Kidney capillary endothelial cell (primary cell): ENCODE measurements around the gene GJA1.
"Not testable (repeated sequence)": the region's sequence is repeated elsewhere in the genome, so short reads cannot be mapped to it uniquely, and the experiment has no call there.

ENCODE experiments used
- DNase-seq: peaks from one replicate; pipeline ENCODE4 v3.0.0-alpha.2; 2018; ENCODE audit warnings: low spot score

The GJA1 gene

DNA sequence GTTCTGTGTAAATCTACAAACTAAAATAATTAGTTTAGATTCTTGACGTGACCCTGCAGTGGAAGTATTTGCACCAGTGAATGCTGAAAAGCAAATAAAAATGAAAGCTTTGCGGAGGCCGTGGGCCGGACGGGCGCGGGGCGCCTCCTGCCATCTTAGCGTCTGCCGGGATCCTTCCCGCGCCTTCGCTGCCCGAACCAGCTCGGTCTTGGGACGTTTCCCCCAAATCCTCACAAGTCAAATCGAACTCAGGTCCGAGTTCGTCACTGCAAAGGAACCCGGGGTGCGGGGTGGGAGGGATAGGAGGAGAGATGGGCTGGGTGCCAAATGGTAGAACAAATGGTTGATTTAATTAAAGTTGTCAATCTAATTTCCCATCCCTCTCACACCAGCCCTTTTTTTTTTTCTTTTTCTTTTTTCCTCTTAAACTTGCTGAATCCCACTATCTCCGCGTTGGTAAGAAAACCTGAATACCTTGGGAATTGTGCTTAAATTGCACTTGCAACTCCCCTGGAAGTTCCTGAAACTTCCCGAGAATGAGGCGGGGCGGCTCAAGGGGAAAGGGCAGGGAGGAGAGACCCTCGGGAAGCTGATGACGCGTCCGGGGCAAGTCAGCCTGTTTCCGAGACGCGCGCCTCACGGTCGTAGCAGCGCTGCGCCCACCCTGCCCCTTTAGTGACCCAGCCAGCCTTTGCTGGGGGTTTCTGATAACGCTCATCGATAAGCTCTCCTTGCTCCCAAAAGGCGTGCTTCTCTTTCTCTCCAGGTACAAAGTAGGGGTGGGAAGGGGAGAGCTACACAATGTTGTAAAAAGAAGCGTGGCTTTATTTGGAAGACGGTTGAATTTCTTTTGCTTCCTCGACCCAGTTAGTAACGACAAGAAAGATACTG lies 1.8 kb downstream of the GJA1 start:
- peak; percentile 40 for DNase-seq

DNA sequence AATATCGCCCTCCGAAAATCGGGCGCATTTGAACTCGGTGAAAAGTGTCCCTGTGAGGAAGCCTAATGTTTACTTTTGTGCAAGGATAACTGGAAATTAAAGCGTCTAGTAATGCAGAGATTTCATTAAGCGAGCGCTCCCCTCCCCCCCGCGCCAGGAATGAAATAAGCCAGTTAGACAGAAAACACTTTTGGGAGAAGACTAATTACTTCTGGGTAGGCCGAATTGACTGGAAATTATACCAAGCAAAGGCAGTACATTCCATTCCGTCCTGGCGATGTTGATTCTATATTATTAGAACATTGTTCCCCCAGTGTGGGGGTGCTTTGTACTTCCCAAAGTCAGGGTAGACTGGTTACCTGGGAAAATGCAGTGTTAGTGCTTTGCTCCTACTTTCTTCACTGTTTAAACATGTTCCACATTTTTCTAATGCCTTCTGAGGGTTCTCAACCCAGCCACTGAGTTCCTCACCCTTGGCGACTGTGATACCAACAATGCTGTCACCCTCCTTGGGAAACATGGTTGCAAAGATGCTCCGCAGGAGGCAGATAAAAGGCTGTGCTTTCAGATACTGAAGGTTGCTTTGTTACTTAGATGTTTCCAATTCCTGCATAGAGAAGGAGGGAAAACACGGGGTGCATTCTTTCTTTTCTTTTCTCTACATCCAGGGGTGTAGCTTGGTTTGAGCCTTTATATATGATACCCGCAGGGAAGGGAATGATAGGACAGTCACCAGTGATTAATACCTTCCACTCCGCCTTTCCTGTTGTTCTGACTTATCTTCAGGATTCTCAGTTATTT lies 2.6 kb downstream of the GJA1 start:
- DNase-seq, result peak; percentile 44

DNA sequence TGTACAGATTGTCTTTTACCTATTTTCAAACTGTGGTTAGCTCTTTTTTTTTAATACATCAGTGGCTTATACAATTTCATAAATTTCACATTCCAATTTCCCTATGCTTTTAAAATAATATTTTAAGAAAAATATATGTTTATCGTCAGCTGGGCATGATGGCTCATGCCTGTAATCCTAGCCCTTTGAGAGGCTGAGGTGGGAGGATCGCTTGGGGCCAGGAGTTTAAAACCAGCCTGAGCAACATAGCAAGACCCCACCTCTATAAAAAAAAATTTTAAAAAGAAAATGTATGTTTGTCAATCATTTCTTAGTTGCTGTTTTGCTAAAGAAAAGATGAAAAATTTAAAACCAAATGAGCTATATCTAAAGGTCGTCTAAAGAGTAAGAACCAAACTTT lies 3.4 kb downstream of the GJA1 start:
- DNase-seq, result no peak

- DNase-seq, result no peak
Measured at GRCh38 chr6:121439475-121439874, 4.0 kb downstream of the GJA1 start.

- no peak for DNase-seq
Measured at GRCh38 chr6:121439926-121440325, 4.5 kb downstream of the GJA1 start.

DNA sequence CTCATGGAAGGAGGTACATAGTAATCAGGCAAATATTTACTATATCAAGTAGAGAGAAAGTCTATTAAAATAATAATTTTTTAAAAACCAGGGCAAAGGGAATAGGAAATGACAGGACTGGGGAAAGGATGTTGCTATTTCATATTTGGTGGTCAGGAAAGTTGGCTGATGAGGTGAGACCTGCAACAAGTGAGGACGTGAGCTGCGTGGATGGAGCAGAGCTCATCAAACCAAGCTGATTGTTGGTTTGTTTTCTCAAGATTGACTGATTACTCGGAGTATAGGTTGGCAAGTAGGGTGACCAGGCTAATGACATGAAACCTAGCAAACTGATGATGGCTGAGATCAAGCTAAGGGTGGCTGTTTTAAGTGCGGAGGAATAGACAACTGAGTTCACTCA lies 6.0 kb downstream of the GJA1 start:
- DNase-seq, result no peak

DNA sequence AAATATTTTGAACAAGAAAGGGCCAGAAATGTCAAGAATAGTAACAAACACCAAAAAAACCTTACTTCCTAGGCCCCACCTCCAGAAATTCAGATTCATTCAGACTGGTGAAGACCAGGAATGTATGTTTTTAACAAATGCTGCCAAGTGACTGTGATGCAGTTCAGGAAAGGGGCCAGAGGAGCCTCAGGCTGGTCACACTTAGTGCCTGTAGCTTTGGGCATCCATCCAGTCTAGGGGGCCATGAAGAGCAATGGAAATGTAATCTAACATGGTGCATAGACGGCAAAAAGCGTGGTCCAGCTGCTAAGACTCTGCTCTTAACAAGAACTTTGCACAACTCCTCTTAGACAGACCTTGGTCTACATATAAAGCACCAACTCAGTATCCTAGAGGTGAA lies 7.1 kb downstream of the GJA1 start:
- no peak for DNase-seq

DNA sequence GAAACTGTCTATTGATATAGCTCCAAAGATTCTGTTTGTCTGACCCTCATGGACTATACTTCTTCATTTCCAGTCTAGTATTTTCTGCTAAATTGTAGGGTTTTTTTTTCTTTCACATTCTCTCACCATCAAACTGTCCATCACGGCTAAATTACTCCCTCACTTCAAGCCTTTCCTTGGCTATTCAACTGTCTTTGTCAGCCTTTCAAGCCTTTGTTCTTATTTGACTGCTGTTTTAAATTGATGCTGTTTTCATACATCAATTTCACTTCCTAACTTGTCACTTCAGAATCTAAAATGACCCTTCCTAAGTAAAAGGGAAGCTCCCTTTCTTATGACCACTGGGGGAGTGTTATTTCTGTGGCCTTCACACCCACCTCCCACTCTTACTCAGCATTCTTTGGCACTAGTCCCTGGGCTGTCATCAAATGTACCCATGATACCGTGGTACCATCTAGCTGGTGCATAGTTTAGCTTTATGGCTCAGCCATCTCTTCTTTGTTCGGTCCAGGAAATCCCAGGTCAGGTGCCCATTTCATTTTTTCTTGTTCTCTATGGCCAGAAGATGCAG lies 8.6 kb downstream of the GJA1 start:
- DNase-seq, result no peak

GRCh38 chr6:121446705-121447104 lies 11.3 kb downstream of the GJA1 start:
- not testable (repeated sequence) for DNase-seq

- not testable (repeated sequence) for DNase-seq
Measured at GRCh38 chr6:121447746-121448145, 12.3 kb downstream of the GJA1 start.

DNA sequence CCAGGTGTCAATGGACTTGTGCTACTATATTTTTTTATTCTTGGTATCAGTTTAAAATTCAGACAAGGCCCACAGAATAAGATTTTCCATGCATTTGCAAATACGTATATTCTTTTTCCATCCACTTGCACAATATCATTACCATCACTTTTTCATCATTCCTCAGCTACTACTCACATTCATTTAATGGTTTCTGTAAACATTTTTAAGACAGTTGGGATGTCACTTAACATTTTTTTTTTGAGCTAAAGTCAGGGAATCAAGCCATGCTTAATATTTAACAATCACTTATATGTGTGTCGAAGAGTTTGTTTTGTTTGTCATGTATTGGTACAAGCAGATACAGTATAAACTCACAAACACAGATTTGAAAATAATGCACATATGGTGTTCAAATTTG lies 13.1 kb downstream of the GJA1 start:
- DNase-seq, result not testable (repeated sequence)

DNA sequence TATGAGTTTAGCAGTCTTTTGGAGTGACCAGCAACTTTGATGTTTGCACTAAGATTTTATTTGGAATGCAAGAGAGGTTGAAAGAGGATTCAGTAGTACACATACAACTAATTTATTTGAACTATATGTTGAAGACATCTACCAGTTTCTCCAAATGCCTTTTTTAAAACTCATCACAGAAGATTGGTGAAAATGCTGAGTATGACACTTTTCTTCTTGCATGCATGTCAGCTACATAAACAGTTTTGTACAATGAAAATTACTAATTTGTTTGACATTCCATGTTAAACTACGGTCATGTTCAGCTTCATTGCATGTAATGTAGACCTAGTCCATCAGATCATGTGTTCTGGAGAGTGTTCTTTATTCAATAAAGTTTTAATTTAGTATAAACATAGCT lies 13.9 kb downstream of the GJA1 start:
- DNase-seq, result no peak

- no peak for DNase-seq
Measured at GRCh38 chr6:121450242-121450641, 14.8 kb downstream of the GJA1 start.

- no peak for DNase-seq
Measured at GRCh38 chr6:121451250-121451649, 15.8 kb downstream of the GJA1 start.

- DNase-seq, result no peak
Measured at GRCh38 chr6:121453191-121453590, 17.7 kb downstream of the GJA1 start.

DNA sequence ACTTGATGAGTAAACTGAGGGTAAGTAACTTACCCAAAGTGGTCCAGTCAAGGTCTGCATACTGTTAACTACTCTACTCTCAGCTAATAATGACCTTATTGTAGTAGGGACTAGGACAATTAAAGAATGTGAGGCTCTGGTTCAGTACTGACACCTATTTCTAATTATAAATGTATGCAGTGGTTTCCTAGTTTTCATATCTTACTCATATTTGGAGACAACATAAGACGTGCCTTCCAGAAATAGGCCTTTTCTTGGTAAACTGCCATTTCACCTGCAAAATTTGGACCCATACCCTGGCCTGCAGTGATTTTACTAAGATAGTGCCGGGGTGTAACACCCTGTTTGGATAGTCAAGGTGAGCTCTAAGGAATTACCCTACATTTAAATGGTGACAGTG lies 24.7 kb downstream of the GJA1 start:
- no peak for DNase-seq

DNA sequence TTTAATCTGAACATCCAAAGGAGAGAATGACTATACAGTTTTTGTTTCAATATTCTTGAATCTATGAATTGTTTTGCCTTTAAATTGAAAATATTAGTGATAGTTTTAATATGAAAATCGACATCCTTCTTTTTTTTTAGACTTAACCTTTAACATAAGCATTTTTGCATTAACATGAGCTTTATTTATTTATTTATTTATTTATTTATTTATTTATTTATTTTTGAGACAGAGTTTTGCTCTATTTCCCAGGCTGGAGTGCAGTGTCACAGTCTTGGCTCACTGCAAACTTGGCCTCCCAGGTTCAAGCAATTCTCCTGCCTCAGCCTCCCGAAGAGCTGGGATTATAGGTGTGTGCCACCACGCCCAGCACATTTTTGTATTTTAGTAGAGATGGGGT lies 27.6 kb downstream of the GJA1 start:
- no peak for DNase-seq

DNA sequence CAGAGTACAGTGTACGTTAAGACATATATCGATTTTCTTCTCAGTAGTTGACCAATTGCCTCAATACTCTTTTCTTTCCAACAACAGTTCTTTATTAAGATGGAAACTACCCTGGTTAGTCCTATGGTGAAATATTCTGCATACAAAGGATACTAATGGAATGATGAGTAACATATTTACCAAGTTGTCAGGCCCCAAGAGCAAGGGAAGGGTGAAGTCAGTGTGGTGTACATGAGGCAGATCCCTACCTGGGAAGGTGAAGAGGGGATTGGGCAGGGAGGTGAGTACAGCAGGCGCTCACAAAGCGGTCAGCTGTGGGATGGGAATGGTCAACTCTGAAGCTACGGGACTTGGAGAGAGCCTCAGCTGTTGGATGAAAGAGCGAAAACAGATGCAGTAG lies 29.7 kb downstream of the GJA1 start:
- DNase-seq, result no peak

GRCh38 chr6:121479486-121480098 lies 44.1 kb downstream of the GJA1 start:
- DNase-seq, result no peak

- no peak for DNase-seq
Measured at GRCh38 chr6:121480099-121480713, 44.8 kb downstream of the GJA1 start.

DNA sequence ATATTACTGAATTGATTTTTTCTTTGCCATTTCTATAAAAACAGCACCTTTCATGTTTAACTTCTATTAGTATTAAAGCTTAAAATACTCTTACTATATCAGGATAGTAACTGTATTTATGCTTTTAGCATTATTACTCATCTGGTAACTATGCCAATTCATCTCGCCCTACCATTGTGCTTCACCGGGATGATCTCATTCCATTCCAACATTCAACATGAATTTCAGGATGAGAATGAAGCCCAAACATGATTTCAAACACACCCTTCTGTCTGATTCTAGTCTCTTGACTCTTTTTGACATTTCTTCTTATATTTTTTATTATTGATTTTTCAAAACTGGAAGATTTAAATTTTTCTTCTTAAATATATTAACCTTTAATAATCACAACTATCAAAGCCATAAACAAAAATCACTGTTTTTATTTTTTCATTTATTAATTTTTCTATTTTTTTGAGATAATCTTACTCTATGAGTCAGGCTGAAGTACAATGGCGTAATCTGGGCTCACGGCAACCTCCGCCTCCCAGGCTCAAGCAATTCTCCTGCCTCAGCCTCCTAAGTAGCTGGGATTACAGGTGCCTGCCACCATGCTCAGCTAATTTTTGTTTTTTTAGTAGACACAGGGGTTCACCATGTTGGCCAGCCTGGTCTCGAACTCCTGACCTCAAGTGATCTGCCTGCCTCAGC lies 46.7 kb downstream of the GJA1 start:
- DNase-seq, result peak; percentile 89
